ENCODE data around the gene FRMPD2.
"Not testable (repeated sequence)": the region's sequence is repeated elsewhere in the genome, so short reads cannot be mapped to it uniquely, and the experiment has no call there.

The FRMPD2 gene

GRCh38 chr10:48122618-48123017, 151.9 kb downstream of the FRMPD2 start:
- DNase-seq, result not testable (repeated sequence)

- not testable (repeated sequence) for DNase-seq
These were observed 164.2 kb downstream of the FRMPD2 start for GRCh38 chr10:48110277-48110676.

All from NCI-H69 (cell line).